ENCODE measurements around the gene ZNF331. TPM values are rescaled to one million over a fixed set of nuclear protein-coding genes. Genes with fewer than 3 reads are reported as not detected.
"Not testable (repeated sequence)": the region's sequence is repeated elsewhere in the genome, so short reads cannot be mapped to it uniquely, and the experiment has no call there.

ZNF331 gene
- total and polyA plus RNA-seq, 2 of the 8 experiments (the other 6 are each of a cell fraction or from before 2014, with no cell fraction given), result 30.0 to 44.1 TPM

GRCh38 chr19:53497311-53498023 lies 40.5 kb upstream of the ZNF331 start:
- H3K23ac ChIP-seq (ENCODE audit: insufficient read length); H2BK20ac ChIP-seq (ENCODE audit: low read length); H3K56ac ChIP-seq (replicated peaks; ENCODE audit: insufficient read length, low read depth, low read length); H2AFZ ChIP-seq (ENCODE audit: low read length); H3K27ac ChIP-seq (ENCODE audit: low read depth, low read length); H3K4ac ChIP-seq (replicated peaks; ENCODE audit: insufficient read length, low read depth, low read length); H4K8ac ChIP-seq (ENCODE audit: extremely low read depth, insufficient read depth, low read length); H2BK12ac ChIP-seq (ENCODE audit: low read depth, low read length); H3K4me3 ChIP-seq (ENCODE audit: extremely low read depth in 1 of 4, insufficient read depth in 2 of 4, low read depth in 3 of 4, low read length in 4 of 4); H3K9me3 ChIP-seq (ENCODE audit: insufficient read depth in 2 of 2, low read depth in 1 of 2, low read length in 1 of 2); H2AK5ac ChIP-seq (ENCODE audit: low read depth, low read length); H4K5ac ChIP-seq (ENCODE audit: insufficient read length, low read depth, low read length); H2BK5ac ChIP-seq (ENCODE audit: low read depth, low read length); CTCF ChIA-PET (ENCODE audit: partially characterized antibody); H3K18ac ChIP-seq (ENCODE audit: extremely low read depth, low read length); H3K4me1 ChIP-seq (replicated peaks in 1 of 4; ENCODE audit: control insufficient read depth in 3 of 4, insufficient read depth in 4 of 4, low read length in 3 of 4); DNase-seq (ENCODE audit: low read depth in 1 of 2, low spot score in 2 of 2); H2BK15ac ChIP-seq (ENCODE audit: low read length); H3K14ac ChIP-seq (ENCODE audit: insufficient read length); H3K79me1 ChIP-seq (ENCODE audit: low read depth, low read length); H3K9ac ChIP-seq (replicated peaks in 1 of 4; ENCODE audit: extremely low read depth in 1 of 4, low read depth in 3 of 4, low read length in 3 of 4); H3K79me2 ChIP-seq (ENCODE audit: control insufficient read depth in 1 of 2, insufficient read depth in 2 of 2, low read length in 2 of 2); H3K27me3 ChIP-seq (replicated peaks in 1 of 4; ENCODE audit: control insufficient read depth in 3 of 4, extremely low read depth in 1 of 4, insufficient read depth in 3 of 4, low read length in 3 of 4); H4K20me1 ChIP-seq (replicated peaks in 1 of 2; ENCODE audit: control insufficient read depth in 1 of 2, insufficient read depth in 2 of 2, low read length in 2 of 2); H3K4me2 ChIP-seq (ENCODE audit: insufficient read depth in 1 of 2, low read depth in 2 of 2, low read length in 2 of 2); H3K36me3 ChIP-seq (ENCODE audit: control insufficient read depth in 2 of 4, insufficient read depth in 4 of 4, low read length in 3 of 4); H2BK120ac ChIP-seq (replicated peaks; ENCODE audit: low read depth, low read length); H3K23me2 ChIP-seq (ENCODE audit: low read depth, low read length); H4K91ac ChIP-seq (replicated peaks; ENCODE audit: insufficient read length, low read length): not testable (repeated sequence)
- FAIRE-seq, result peak; percentile 48
- POLR2A ChIA-PET (ENCODE audit: partially characterized antibody), result interaction anchor here (2.1 kb wide), 1 partner anchor 12 kb away, joined by 5 read pairs; no protein-coding TSS in a partner anchor
- 82% methylated on average over 11 of the region's 11 CpGs; no CpG with 5 or more reads in 1 of the 2 experiments for WGBS, 2 experiments (ENCODE audit: extremely low coverage in 1 of 2, insufficient coverage in 1 of 2, insufficient read length in 1 of 2, insufficient replicate concordance in 2 of 2, low coverage in 1 of 2, low lambda C conversion rate in 2 of 2, missing lambda C conversion rate in 1 of 2)

- H3K9me3 ChIP-seq (ENCODE audit: insufficient read depth in 2 of 2, low read depth in 1 of 2, low read length in 1 of 2); H2BK20ac ChIP-seq (ENCODE audit: low read length); H3K27ac ChIP-seq (ENCODE audit: low read depth, low read length); H2BK15ac ChIP-seq (ENCODE audit: low read length); POLR2A ChIA-PET (ENCODE audit: partially characterized antibody); H3K4ac ChIP-seq (replicated peaks; ENCODE audit: insufficient read length, low read depth, low read length); H3K27me3 ChIP-seq (replicated peaks in 1 of 4; ENCODE audit: control insufficient read depth in 3 of 4, extremely low read depth in 1 of 4, insufficient read depth in 3 of 4, low read length in 3 of 4); H4K8ac ChIP-seq (ENCODE audit: extremely low read depth, insufficient read depth, low read length); H4K5ac ChIP-seq (ENCODE audit: insufficient read length, low read depth, low read length); FAIRE-seq; H4K91ac ChIP-seq (replicated peaks; ENCODE audit: insufficient read length, low read length); H3K4me3 ChIP-seq (ENCODE audit: extremely low read depth in 1 of 4, insufficient read depth in 2 of 4, low read depth in 3 of 4, low read length in 4 of 4); H3K9ac ChIP-seq (replicated peaks in 1 of 4; ENCODE audit: extremely low read depth in 1 of 4, low read depth in 3 of 4, low read length in 3 of 4); H3K79me2 ChIP-seq (ENCODE audit: control insufficient read depth in 1 of 2, insufficient read depth in 2 of 2, low read length in 2 of 2); H3K36me3 ChIP-seq (ENCODE audit: control insufficient read depth in 2 of 4, insufficient read depth in 4 of 4, low read length in 3 of 4); DNase-seq (ENCODE audit: low read depth in 1 of 2, low spot score in 2 of 2); H2BK120ac ChIP-seq (replicated peaks; ENCODE audit: low read depth, low read length); H3K14ac ChIP-seq (ENCODE audit: insufficient read length); H3K79me1 ChIP-seq (ENCODE audit: low read depth, low read length); H3K23me2 ChIP-seq (ENCODE audit: low read depth, low read length); H4K20me1 ChIP-seq (replicated peaks in 1 of 2; ENCODE audit: control insufficient read depth in 1 of 2, insufficient read depth in 2 of 2, low read length in 2 of 2); CTCF ChIA-PET (ENCODE audit: partially characterized antibody); H3K23ac ChIP-seq (ENCODE audit: insufficient read length); H2AFZ ChIP-seq (ENCODE audit: low read length); H2BK12ac ChIP-seq (ENCODE audit: low read depth, low read length); H3K4me2 ChIP-seq (ENCODE audit: insufficient read depth in 1 of 2, low read depth in 2 of 2, low read length in 2 of 2); H2AK5ac ChIP-seq (ENCODE audit: low read depth, low read length); H3K56ac ChIP-seq (replicated peaks; ENCODE audit: insufficient read length, low read depth, low read length); H2BK5ac ChIP-seq (ENCODE audit: low read depth, low read length); H3K4me1 ChIP-seq (replicated peaks in 1 of 4; ENCODE audit: control insufficient read depth in 3 of 4, insufficient read depth in 4 of 4, low read length in 3 of 4); H3K18ac ChIP-seq (ENCODE audit: extremely low read depth, low read length): not testable (repeated sequence)
- 90% methylated on average over 4 of the region's 4 CpGs; no CpG with 5 or more reads in 1 of the 2 experiments for WGBS, 2 experiments (ENCODE audit: extremely low coverage in 1 of 2, insufficient coverage in 1 of 2, insufficient read length in 1 of 2, insufficient replicate concordance in 2 of 2, low coverage in 1 of 2, low lambda C conversion rate in 2 of 2, missing lambda C conversion rate in 1 of 2)
Measured at GRCh38 chr19:53498024-53498395, 39.9 kb upstream of the ZNF331 start.

All from H1 (cell line).